HG03039 (cell line): ENCODE measurements around the gene EDAR.

Experiments used
- ATAC-seq: cut with Tn5 transposase; IDR thresholded peaks from one replicate; pipeline ENCODE4 v1.9.1; 2021; ENCODE audit warnings: mild to moderate bottlenecking, moderate library complexity; ENCODE audit not compliant: unreplicated experiment

The EDAR gene

DNA sequence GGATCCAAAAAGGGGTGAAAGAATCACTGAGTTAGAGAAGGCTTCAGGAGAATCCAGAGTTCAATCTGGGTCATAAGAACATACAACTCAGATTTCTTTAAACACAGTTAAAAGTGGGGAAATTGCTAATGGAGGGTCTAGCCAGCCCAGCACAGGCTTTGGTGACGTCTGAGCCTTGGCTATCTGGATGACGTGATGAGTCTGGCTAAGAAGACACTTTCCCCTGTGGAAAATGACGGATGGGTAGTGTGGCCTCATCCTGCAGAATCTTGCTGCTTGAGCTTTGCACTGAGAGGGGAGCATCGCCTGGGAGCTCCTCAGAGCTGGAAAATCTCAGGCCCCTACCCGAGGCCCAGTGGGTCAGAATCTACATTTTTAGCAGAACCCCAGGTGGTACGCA lies 19.2 kb downstream of the EDAR start:
- ATAC-seq = no peak

- no peak for ATAC-seq
Observed at GRCh38 chr2:108968619-108969018, 20.4 kb downstream of the EDAR start.

- ATAC-seq = no peak
Observed at GRCh38 chr2:108967757-108968156, 21.3 kb downstream of the EDAR start.

DNA sequence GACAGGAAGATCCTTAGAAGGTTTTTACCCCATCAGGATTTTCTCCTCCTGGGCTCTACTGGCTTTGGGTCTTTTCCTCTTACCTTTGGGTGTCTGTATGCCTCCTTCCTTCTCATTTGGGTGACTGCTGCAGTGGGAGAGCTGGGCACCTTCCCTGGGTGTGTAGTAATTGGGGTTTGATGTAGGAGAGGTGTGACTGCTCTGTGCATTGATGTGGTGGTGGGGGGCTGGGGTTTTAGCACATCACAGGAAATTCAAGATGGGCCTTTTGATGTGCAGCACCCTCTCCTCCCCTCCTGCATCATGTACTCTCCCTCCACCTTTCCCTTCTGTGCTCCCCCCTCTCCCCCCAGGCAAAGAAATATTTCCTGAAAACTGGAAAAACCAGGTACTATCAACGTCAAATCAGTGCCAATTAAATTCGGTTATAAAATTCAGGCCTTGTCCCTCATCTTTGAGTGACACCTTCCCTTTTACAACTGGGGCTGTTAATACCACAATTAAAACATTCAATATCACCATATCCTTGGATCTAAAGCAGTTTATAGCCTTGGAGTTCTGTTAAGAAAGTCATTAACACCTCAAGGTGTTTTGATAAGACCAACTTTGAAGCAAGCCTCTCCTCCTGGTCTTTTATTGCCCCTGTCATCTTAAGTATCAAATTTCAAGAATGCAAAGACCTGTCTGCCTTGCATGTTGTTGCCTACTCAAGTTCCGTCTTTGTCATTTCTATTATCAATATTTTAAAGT lies 23.3 kb downstream of the EDAR start:
- no peak for ATAC-seq

- ATAC-seq = no peak
Observed at GRCh38 chr2:108963057-108963456, 26.0 kb downstream of the EDAR start.

DNA sequence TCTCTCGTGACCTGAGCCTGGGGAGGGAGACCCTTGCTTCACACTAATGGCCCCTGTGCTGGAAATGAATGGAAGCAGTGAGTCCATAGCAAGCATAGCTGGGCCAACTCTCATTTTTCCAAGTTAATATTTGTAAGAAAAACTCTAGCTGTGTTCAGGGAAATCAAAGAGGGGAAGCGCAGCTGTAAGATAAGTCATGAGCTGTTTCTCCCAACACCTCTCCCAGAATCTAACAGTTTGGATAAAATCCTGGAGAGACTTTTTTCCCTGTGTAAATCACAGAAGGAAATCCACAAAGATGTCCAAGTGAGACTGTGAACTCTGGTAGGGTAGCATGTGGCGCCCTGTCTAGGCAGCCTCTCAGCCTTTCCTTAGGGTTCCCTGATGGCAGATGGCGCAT lies 27.2 kb downstream of the EDAR start:
- no peak for ATAC-seq

DNA sequence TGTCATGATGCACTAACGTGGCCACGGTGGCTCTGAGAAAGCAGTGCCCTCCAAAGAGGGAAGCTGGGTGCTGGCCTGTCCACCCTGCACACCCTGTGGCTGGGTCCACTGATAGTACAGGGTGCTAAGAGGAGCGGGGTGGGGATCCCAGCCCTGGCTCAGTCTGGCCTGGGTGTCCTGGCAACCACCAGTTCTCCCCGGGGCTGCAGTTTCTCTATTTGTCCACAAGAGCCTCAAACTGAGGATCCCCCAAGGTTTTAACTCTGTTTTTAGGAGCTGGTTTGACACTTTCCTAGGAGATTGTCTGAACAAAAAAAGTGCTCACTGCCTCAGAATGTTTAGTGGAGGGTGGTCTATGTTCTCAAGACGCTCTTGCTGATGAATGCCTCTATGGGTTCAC lies 29.0 kb downstream of the EDAR start:
- no peak for ATAC-seq

- ATAC-seq = no peak
Observed at GRCh38 chr2:108959401-108959800, 29.6 kb downstream of the EDAR start.

DNA sequence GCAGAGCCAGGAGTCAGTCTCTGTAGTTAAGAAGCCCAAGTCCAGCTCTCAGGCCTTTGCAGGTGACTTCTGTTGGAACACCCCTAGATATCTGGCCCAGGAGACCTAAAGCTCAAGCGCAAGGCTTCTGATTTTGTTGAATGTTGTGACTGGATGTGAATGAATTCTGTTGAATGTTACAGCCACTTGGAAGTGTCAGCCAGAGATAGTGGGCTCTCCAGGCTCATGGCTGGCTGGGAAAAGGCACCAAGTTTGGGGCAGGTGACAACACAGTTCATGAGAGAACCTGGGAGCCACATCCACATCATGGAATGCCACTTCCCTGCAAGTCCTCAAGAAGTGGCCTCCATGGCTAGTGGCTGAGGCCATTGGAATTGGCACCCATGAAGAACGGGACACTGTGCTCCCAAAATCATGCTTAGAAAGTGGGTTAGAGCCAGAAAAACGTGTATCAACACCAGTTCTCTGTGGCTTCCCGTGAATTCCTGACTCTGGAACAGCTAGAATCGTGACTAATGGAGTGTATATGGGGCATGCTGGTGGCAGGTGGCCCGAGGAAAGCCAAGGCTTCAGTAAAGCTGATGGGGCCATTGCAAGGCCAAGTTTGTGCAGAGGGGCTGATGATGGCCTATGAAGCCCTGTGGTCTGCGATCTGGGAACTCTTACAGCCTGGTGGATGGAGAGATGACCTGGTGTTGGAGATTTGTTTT lies 30.2 kb downstream of the EDAR start:
- no peak for ATAC-seq

DNA sequence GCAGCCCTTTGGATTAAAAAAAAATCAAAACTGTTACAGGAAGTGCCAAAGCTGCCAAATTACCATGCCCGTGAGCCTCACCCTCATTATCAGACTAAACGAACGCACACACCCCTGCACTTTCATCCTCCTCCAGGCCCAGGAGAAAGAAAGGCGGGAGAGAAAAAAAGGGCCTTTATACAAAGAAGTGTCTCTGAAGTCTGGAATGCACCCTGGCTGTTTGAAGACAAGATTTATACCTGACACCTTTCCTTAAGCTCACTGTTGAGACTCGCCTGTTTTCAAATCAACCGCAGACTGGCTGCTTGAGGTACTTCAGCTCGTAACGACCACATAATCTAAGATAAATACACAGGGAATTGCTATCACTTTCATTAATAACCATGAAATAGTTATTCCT lies 31.0 kb downstream of the EDAR start:
- ATAC-seq = no peak

GRCh38 chr2:108956375-108956774 lies 32.6 kb downstream of the EDAR start:
- ATAC-seq = no peak

DNA sequence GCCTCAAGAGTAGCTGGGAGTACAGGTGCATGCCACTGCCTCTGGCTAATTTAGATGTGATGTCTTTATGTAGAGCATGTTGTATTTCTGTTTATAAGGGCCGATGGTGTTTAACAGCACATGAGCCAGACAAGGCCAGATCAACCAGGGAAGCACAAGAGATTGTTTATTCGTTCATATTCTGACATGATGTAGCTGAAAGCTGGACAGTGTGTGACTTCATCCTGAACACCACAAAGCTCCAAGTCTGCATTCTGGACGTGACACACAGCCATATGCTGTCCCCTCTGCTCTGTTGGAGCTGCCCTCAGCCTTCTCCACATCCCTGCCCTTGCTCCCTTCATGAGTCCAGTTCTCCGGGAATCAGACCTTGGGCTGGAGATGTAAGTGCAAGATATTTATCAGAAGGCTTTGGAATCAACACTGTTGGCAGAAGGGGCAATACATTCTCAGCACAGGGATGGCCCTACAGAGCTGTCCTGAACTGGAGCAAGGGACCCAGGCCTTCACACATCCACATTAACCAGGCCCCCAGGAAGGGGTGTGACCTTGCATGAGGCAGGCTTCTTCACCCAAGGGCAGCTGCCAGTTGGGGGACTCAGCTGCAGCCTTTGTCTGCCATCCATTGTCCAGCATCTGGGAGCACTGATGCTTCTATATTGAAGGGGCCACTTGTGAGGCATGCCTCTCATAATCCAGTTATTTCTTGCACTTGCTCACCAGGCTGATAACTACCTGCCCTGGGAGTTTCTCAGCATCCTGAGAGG lies 38.5 kb downstream of the EDAR start:
- no peak for ATAC-seq

DNA sequence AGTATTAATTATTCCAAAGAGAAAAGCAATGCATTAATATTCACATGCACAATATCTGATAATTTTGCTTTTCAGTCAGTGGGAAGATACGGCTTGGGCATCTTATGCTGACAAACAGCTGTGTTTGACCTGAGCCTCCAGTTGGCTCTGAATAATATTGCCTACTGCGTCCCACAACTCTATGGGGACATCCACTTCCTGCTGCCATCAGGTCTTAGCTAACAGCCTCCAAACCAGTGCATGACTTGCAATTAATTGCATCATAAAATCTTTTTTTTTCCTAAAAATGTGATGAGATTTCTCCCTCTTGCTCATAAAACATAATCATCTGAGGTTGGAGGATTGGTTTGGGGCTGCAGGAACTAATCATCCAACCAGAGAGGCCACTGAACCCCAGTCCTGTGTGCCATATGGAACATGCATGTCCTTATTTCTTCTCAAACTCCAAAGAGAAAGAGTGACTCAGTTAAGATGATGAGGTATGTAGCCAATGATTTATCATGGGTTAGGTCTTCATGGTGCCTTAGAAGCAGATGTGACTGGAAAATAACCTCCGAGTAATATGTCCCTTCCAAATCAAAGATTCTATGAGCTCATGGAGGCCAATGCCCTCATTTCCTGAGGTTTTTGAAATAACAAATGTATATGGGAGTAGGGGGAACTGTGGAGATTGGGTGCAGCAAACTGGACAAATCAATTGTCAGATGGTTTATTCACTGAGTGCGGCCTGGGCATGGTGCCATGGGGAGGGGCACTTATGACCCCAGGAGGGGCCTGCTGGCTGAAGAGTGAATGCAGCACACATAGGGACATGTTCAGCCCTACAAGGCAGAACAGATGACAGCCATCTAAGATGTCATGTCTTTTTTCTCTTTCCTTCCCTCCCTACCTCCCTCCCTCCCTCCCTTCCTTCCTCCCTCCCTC lies 39.4 kb downstream of the EDAR start:
- ATAC-seq = no peak

- ATAC-seq = no peak
Observed at GRCh38 chr2:108947271-108947907, 41.6 kb downstream of the EDAR start.

GRCh38 chr2:108946442-108946841 lies 42.6 kb downstream of the EDAR start:
- ATAC-seq = no peak

- ATAC-seq = no peak
Observed at GRCh38 chr2:108945969-108946368, 43.1 kb downstream of the EDAR start.

DNA sequence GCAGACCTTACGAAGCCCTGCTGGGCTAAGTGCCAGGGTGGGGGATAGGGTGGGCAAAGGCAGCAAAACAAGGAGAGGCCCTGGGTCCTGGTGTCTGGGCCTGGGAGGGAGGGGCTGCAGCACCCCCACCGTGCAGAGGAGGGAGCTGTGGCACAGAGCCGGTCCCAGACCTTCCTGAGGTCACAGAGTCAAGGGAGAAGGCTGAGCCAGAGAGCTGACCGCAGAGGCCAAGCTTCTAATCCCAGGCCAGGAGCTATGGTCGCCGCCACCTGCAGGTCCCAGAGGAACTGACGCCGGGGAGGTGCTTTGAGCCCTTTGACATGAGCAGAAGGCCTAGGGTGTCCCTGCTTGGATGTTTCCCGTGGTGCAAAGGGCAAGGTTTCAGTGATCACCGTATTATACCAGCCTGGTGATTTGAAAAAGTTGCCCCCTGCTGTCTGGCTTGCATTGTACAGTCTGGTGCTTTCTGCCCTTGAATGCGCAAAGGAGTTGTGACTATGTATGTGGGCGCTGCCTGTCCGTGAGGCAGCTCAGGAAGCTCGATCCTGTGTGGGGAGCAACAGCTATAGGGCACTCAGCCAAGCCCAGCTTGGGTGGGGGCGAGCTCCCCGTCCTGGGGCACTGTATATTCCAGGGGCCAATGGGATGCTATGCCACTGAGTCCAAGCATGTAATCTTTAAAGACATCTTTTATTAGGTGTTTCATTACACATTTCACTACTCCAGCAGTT lies 44.3 kb downstream of the EDAR start:
- no peak for ATAC-seq

DNA sequence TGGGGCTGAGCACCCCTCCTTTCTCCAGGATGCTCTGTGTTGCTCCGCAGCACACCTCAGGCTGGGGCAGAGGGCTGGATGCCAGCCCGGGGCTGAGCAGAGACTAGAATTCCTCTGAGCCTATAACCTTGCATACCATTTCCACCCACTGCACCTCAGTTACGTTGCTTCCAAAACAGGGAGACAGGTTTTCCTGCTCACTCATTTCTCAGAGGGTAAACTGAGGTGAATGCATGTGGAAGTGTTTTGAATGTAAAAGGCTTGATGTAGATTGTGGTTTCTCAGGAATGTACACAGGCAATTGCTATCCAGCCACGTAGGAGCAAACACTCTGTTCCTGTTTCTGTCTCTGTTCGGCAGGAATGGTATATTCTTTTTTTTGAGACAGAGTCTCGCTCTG lies 45.3 kb downstream of the EDAR start:
- ATAC-seq = no peak

GRCh38 chr2:108942888-108943287 lies 46.1 kb downstream of the EDAR start:
- ATAC-seq = no peak
